ENCODE data around the gene KANK3.
"Not testable (repeated sequence)": the region's sequence is repeated elsewhere in the genome, so short reads cannot be mapped to it uniquely, and the experiment has no call there.

KANK3 gene

GRCh38 chr19:8316351-8317125, 26.5 kb downstream of the KANK3 start:
- DNase-seq (ENCODE audit: low spot score): no peak

GRCh38 chr19:8314981-8315640, 28.0 kb downstream of the KANK3 start:
- not testable (repeated sequence) for DNase-seq (ENCODE audit: low spot score)

GRCh38 chr19:8311461-8312260, 31.4 kb downstream of the KANK3 start:
- DNase-seq (ENCODE audit: low spot score): no peak

GRCh38 chr19:8310342-8311055, 32.6 kb downstream of the KANK3 start:
- no peak for DNase-seq (ENCODE audit: low spot score)

- no peak for DNase-seq (ENCODE audit: low spot score)
Measured at GRCh38 chr19:8308891-8309291, 34.2 kb downstream of the KANK3 start.

GRCh38 chr19:8307965-8308866, 34.8 kb downstream of the KANK3 start, which contains the start of gene CD320:
CD320 (minus strand) TSS chr19:8308358; CDS start chr19:8308290, 68 bp downstream.
- peak; percentile 82 for DNase-seq (ENCODE audit: low spot score)

GRCh38 chr19:8307400-8307964, 35.6 kb downstream of the KANK3 start:
- no peak for DNase-seq (ENCODE audit: low spot score)

GRCh38 chr19:8306235-8307054, 36.6 kb downstream of the KANK3 start:
- DNase-seq (ENCODE audit: low spot score): no peak

GRCh38 chr19:8305798-8306197, 37.3 kb downstream of the KANK3 start:
- no peak for DNase-seq (ENCODE audit: low spot score)

GRCh38 chr19:8304841-8305621, 38.0 kb downstream of the KANK3 start:
- no peak for DNase-seq (ENCODE audit: low spot score)

- DNase-seq (ENCODE audit: low spot score): no peak
Measured at GRCh38 chr19:8302734-8303133, 40.3 kb downstream of the KANK3 start.

GRCh38 chr19:8302357-8302691, 40.7 kb downstream of the KANK3 start:
- DNase-seq (ENCODE audit: low spot score): no peak

GRCh38 chr19:8291337-8291736, 51.7 kb downstream of the KANK3 start:
- not testable (repeated sequence) for DNase-seq (ENCODE audit: low spot score)

GRCh38 chr19:8276508-8276907, 66.6 kb downstream of the KANK3 start:
- DNase-seq (ENCODE audit: low spot score): not testable (repeated sequence)

All from CD4-positive, alpha-beta T cell treated with Interleukin-15 for 4 hours (primary cell).